CD4-positive, alpha-beta T cell treated with Interleukin-15 for 1 hour (primary cell): ENCODE results near the gene CLNK.

Experiments used
- DNase-seq: peaks from one replicate; pipeline ENCODE4 v3.0.0-alpha.2; 2020

Gene CLNK

GRCh38 chr4:10495651-10496050 is 188.9 kb downstream of the CLNK start:
- DNase-seq, result no peak

- DNase-seq, result no peak
These were observed 192.1 kb downstream of the CLNK start for GRCh38 chr4:10492464-10492863.

GRCh38 chr4:10491401-10491800 is 193.2 kb downstream of the CLNK start:
- DNase-seq, result no peak

- DNase-seq, result no peak
These were observed 193.6 kb downstream of the CLNK start for GRCh38 chr4:10490996-10491395.

GRCh38 chr4:10482913-10483312 is 201.7 kb downstream of the CLNK start:
- no peak for DNase-seq

- no peak for DNase-seq
These were observed 204.0 kb downstream of the CLNK start for GRCh38 chr4:10480616-10481015.

- DNase-seq, result no peak
These were observed 205.9 kb downstream of the CLNK start for GRCh38 chr4:10478621-10479020.

GRCh38 chr4:10470505-10470904 is 214.1 kb downstream of the CLNK start:
- DNase-seq, result no peak

GRCh38 chr4:10466161-10466560 is 218.4 kb downstream of the CLNK start:
- no peak for DNase-seq

GRCh38 chr4:10462876-10463275 is 221.7 kb downstream of the CLNK start:
- no peak for DNase-seq

- no peak for DNase-seq
These were observed 222.6 kb downstream of the CLNK start for GRCh38 chr4:10461850-10462400.

GRCh38 chr4:10461091-10461849 is 223.3 kb downstream of the CLNK start:
- DNase-seq, result peak; percentile 81

- DNase-seq, result no peak
These were observed 224.1 kb downstream of the CLNK start for GRCh38 chr4:10460313-10461047.

GRCh38 chr4:10459305-10459704 is 225.3 kb downstream of the CLNK start:
- DNase-seq, result no peak

GRCh38 chr4:10458177-10458576 is 226.4 kb downstream of the CLNK start:
- no peak for DNase-seq

- DNase-seq, result peak; percentile 85
These were observed 227.2 kb downstream of the CLNK start, which contains the start of gene ZNF518B for GRCh38 chr4:10457255-10457801. Gene ZNF518B, minus strand, starts transcription at chr4:10457426. Its CDS starts 11,098 bp downstream, at chr4:10446328.

GRCh38 chr4:10456595-10457254 is 227.8 kb downstream of the CLNK start:
- peak; percentile 62 for DNase-seq

- no peak for DNase-seq
These were observed 228.3 kb downstream of the CLNK start for GRCh38 chr4:10456260-10456594.

GRCh38 chr4:10455133-10455532 is 229.4 kb downstream of the CLNK start:
- DNase-seq, result no peak

- DNase-seq, result no peak
These were observed 229.8 kb downstream of the CLNK start for GRCh38 chr4:10454726-10455125.

- DNase-seq, result no peak
These were observed 230.4 kb downstream of the CLNK start for GRCh38 chr4:10454121-10454520.

- DNase-seq, result no peak
These were observed 235.6 kb downstream of the CLNK start for GRCh38 chr4:10448991-10449390.

GRCh38 chr4:10442976-10443375 is 241.6 kb downstream of the CLNK start:
- no peak for DNase-seq
